CD14-positive monocyte (primary cell): ENCODE results near the gene JARID2. TPM values are rescaled to one million over a fixed set of nuclear protein-coding genes. Genes with fewer than 3 reads are reported as not detected.

Experiments
- DNase-seq, 3 donors: peaks; one replicate each; pipeline ENCODE4 v3.0.0-alpha.2; 2011 to 2022
- H2AFZ ChIP-seq: 2 replicates; pipeline ENCODE4 v1.6.0; 2012; ENCODE audit warnings: mild to moderate bottlenecking, low read depth, low read length, inconsistent platforms; ENCODE audit not compliant: insufficient read depth, poor library complexity, severe bottlenecking
- H3K27ac ChIP-seq, 2 donors: 1 replicate in 1 of 2; 2 replicates in 1 of 2; pipeline ENCODE4 v1.5.1; 2012 to 2013; ENCODE audit warnings: low read length in 2 of 2, control low read depth in 1 of 2, inconsistent platforms in 1 of 2, low read depth in 1 of 2, mild to moderate bottlenecking in 1 of 2
- H3K27me3 ChIP-seq, 2 donors: one replicate each; pipeline versions ENCODE4 v1.6.0 to v1.6.1; 2011 to 2013; ENCODE audit warnings: low read length in 2 of 2; ENCODE audit not compliant: control insufficient read depth in 2 of 2, insufficient read depth in 2 of 2
- H3K36me3 ChIP-seq, 2 donors: replicated peaks in 1 of 2; 1 replicate in 1 of 2; 2 replicates in 1 of 2; pipeline versions ENCODE4 v1.5.1 to v1.6.1; 2012 to 2013; ENCODE audit warnings: low read length in 2 of 2, control low read depth in 1 of 2, inconsistent platforms in 1 of 2, mild to moderate bottlenecking in 1 of 2; ENCODE audit not compliant: insufficient read depth in 2 of 2, control insufficient read depth in 1 of 2
- H3K4me1 ChIP-seq, 2 donors: 1 replicate in 1 of 2; 2 replicates in 1 of 2; pipeline versions ENCODE4 v1.5.1 to v1.6.1; 2012 to 2013; ENCODE audit warnings: low read length in 2 of 2, control low read depth in 1 of 2, inconsistent platforms in 1 of 2, mild to moderate bottlenecking in 1 of 2, moderate library complexity in 1 of 2; ENCODE audit not compliant: insufficient read depth in 2 of 2, control insufficient read depth in 1 of 2
- H3K4me2 ChIP-seq: replicated peaks from 2 replicates; pipeline ENCODE3; 2012; ENCODE audit warnings: low read length, moderate library complexity, mild to moderate bottlenecking; ENCODE audit not compliant: poor library complexity, severe bottlenecking; ENCODE audit errors: extremely low read depth
- H3K4me3 ChIP-seq, 3 experiments: fragments of 200-600 bp in 1 of 3; sonication (generic) in 1 of 3; replicated peaks in 1 of 3; 1 replicate in 2 of 3; 2 replicates in 1 of 3; pipeline ENCODE4 v1.5.1; 2011 to 2013; ENCODE audit warnings: low read length in 3 of 3, mild to moderate bottlenecking in 3 of 3, control low read depth in 2 of 3, low read depth in 2 of 3, inconsistent platforms in 1 of 3, moderate library complexity in 1 of 3
- H3K79me2 ChIP-seq: 2 replicates; pipeline ENCODE4 v1.6.0; 2012; ENCODE audit warnings: mild to moderate bottlenecking, control low read depth, inconsistent platforms, low read length, moderate library complexity; ENCODE audit not compliant: insufficient read depth
- H3K9ac ChIP-seq: 2 replicates; pipeline ENCODE4 v1.6.0; 2017; ENCODE audit warnings: low read length, mild to moderate bottlenecking; ENCODE audit not compliant: insufficient read depth, poor library complexity, severe bottlenecking
- H3K9me3 ChIP-seq, 2 donors: replicated peaks in 1 of 2; 1 replicate in 1 of 2; 2 replicates in 1 of 2; pipeline versions ENCODE4 v1.5.1 to v1.6.1; 2012 to 2013; ENCODE audit warnings: low read length in 2 of 2, control low read depth in 1 of 2; ENCODE audit not compliant: control insufficient read depth in 1 of 2, insufficient read depth in 1 of 2
- H4K20me1 ChIP-seq: 2 replicates; pipeline ENCODE4 v1.6.0; 2012; ENCODE audit warnings: mild to moderate bottlenecking, low read length, control low read depth, moderate library complexity; ENCODE audit not compliant: insufficient read depth
- H3K27ac Mint-ChIP-seq, 7 donors: one replicate each; pipeline ENCODE4 v1.8.0; 2020; ENCODE audit warnings: mild to moderate bottlenecking in 7 of 7, mixed read lengths in 7 of 7, moderate library complexity in 6 of 7, inconsistent platforms in 2 of 7
- H3K27me3 Mint-ChIP-seq, 3 donors: one replicate each; pipeline ENCODE4 v1.8.0; 2021 to 2022; ENCODE audit warnings: low read depth in 3 of 3, mild to moderate bottlenecking in 3 of 3, mixed read lengths in 3 of 3, moderate library complexity in 3 of 3, inconsistent platforms in 1 of 3
- H3K36me3 Mint-ChIP-seq, 2 donors: one replicate each; pipeline ENCODE4 v1.8.0; 2020; ENCODE audit warnings: mixed read lengths in 2 of 2, inconsistent platforms in 1 of 2, mild to moderate bottlenecking in 1 of 2
- H3K4me1 Mint-ChIP-seq: one replicate; pipeline ENCODE4 v1.8.0; 2020; ENCODE audit warnings: mild to moderate bottlenecking, mixed read lengths
- H3K4me3 Mint-ChIP-seq, 2 donors: one replicate each; pipeline ENCODE4 v1.8.0; 2020; ENCODE audit warnings: mild to moderate bottlenecking in 2 of 2, mixed read lengths in 2 of 2, moderate library complexity in 1 of 2
- H3K9me3 Mint-ChIP-seq, 7 donors: one replicate each; pipeline ENCODE4 v1.8.0; 2020 to 2022; ENCODE audit warnings: mixed read lengths in 7 of 7, mild to moderate bottlenecking in 6 of 7, moderate library complexity in 6 of 7, inconsistent platforms in 2 of 7
- WGBS: methylation state at CpG from one replicate; pipeline ENCODE4 v1.1.5; 2013; ENCODE audit warnings: missing lambda C conversion rate; ENCODE audit not compliant: insufficient coverage; 5-methylcytosine and 5-hydroxymethylcytosine counted together
- intact Hi-C, 2 donors: fragments of 100-400 bp; cut with micrococcal nuclease; formaldehyde crosslinking; loops; one replicate each; pipeline versions ENCODE4 v1.15.0 to v1.15.1; 2023
- polyA plus RNA-seq, 3 donors: library from polyadenylated mRNA; depleted of rRNA in 1 of 3; unstranded in 2 of 3; stranded (reverse) in 1 of 3; fragments of 300-500 nt in 2 of 3; fragments of >200 nt in 1 of 3; fragmentation: Illumina TruSeq in 2 of 3; gene quantifications; 1 replicate in 2 of 3; 2 replicates in 1 of 3; pipeline ENCODE4 v1.2.3, GENCODE V29; 2012 to 2021
- TF ChIP-seq, protein P1 (sequence below): fragments of 200-600 bp; IDR thresholded peaks from one replicate; pipeline ENCODE4 v1.8.0; 2022; ENCODE audit warnings: antibody characterized with exemption, mild to moderate bottlenecking

JARID2 gene
- polyA plus RNA-seq, 3 donors: 6.8 to 17.5 (median 12.5) TPM

DNA sequence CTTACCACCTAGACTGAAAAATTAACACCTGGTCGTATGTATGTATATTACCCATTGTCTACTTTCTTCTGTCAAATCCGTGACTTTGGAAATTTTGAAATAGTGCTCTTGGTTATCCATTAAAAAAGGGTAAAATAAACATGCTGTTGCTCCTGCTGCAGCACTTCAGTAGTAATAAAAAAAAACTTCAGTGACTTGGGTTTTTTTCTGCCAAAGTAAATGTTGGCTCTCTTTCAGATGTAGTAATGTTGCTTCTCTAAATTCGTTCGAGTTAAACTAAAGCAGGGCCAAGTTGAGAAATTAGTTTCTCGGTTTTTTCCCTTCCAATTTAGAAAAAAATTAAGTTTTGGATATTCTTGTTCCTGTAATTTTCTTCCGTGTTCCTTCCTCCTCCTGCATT is 34.2 kb downstream of the JARID2 start:
- H3K27ac ChIP-seq: peak overlapping the region in 1 of 2 donors; percentile 34
- no peak overlapping the region for H3K9ac ChIP-seq
- Mint-ChIP-seq H3K27me3 (peaks cover 0 to 1% (median 0%) of the 10 kb centered on the region in 3 donors), H3K36me3 (peaks cover 40 to 41% of the 10 kb centered on the region in 2 donors), H3K4me3 (no peak overlapping the region), H3K27ac (peak overlapping the region in 4 of 7 donors; percentile 11 to 37 (median 22)), H3K4me1 (peaks cover 84% of the 10 kb centered on the region), H3K9me3 (no peaks in the 10 kb centered on the region)
- H3K4me1 ChIP-seq: peaks cover 31 to 43% of the 10 kb centered on the region in 2 donors
- peak overlapping the region in 1 of 3 experiments; percentile 16 for H3K4me3 ChIP-seq
- no peak overlapping the region for H2AFZ ChIP-seq
- H4K20me1 ChIP-seq: peaks cover 100% of the 10 kb centered on the region
- H3K36me3 ChIP-seq: peaks cover 0 to 19% of the 10 kb centered on the region in 2 donors
- DNase-seq: no peak
- no CpG with 5 or more reads among the region's 6 CpGs for WGBS
- intact Hi-C loops: no loop called here
- H3K4me2 ChIP-seq: peak overlapping the region; percentile 25
- TF ChIP-seq, protein P1, sequence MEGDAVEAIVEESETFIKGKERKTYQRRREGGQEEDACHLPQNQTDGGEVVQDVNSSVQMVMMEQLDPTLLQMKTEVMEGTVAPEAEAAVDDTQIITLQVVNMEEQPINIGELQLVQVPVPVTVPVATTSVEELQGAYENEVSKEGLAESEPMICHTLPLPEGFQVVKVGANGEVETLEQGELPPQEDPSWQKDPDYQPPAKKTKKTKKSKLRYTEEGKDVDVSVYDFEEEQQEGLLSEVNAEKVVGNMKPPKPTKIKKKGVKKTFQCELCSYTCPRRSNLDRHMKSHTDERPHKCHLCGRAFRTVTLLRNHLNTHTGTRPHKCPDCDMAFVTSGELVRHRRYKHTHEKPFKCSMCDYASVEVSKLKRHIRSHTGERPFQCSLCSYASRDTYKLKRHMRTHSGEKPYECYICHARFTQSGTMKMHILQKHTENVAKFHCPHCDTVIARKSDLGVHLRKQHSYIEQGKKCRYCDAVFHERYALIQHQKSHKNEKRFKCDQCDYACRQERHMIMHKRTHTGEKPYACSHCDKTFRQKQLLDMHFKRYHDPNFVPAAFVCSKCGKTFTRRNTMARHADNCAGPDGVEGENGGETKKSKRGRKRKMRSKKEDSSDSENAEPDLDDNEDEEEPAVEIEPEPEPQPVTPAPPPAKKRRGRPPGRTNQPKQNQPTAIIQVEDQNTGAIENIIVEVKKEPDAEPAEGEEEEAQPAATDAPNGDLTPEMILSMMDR: no peak
- peaks cover 100% of the 10 kb centered on the region for H3K79me2 ChIP-seq
- no peaks in the 10 kb centered on the region for H3K9me3 ChIP-seq
- H3K27me3 ChIP-seq: no peaks in the 10 kb centered on the region

DNA sequence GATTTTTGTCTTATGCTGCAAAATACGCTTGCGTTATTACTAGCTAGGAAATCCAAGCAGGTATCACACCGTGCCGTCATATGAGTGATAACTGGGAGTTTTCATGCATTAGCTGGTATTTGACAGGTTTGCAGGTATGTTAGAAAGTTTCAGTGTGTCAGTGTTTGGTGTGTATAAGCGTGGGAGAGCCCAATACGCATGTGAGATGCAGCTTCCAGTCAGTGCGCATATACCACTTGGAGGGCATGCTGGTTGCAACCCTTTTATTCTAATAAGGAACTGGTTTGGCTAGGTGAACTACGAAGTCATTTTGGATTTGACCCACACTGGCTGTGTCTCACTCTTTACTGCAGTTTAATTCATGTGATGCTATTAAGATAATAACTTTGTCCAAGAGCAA is 35.1 kb downstream of the JARID2 start:
- Histone ChIP-seq H3K9me3 (no peaks in the 10 kb centered on the region), H4K20me1 (peaks cover 100% of the 10 kb centered on the region), H2AFZ (no peak overlapping the region), H3K4me3 (no peak overlapping the region), H3K4me2 (no peak overlapping the region), H3K9ac (no peak overlapping the region), H3K27ac (no peak overlapping the region), H3K4me1 (peaks cover 37 to 51% of the 10 kb centered on the region in 2 donors), H3K27me3 (no peaks in the 10 kb centered on the region), H3K79me2 (peaks cover 100% of the 10 kb centered on the region), H3K36me3 (peaks cover 0 to 19% of the 10 kb centered on the region in 2 donors)
- Mint-ChIP-seq H3K27me3 (peaks cover 0 to 1% (median 0%) of the 10 kb centered on the region in 3 donors), H3K4me1 (peaks cover 85% of the 10 kb centered on the region), H3K4me3 (no peak overlapping the region), H3K9me3 (no peaks in the 10 kb centered on the region), H3K36me3 (peaks cover 38 to 39% of the 10 kb centered on the region in 2 donors), H3K27ac (peak overlapping the region in 2 of 7 donors; percentile 9 to 57)
- intact Hi-C loops: no loop called here
- TF ChIP-seq, protein P1: no peak
- 98% methylated on average over 6 of the region's 8 CpGs for WGBS
- DNase-seq: no peak
